Subcutaneous adipose tissue (tissue), 4 donors: ENCODE results near the gene ATP10D. TPM values are rescaled to one million over a fixed set of nuclear protein-coding genes. Genes with fewer than 3 reads are reported as not detected.

Experiments used
- CTCF ChIP-seq: fragments of 450-650 bp; IDR thresholded peaks from one replicate; pipeline ENCODE4 v1.5.1; 2016; ENCODE audit warnings: low read depth, mild to moderate bottlenecking, control low read depth, antibody characterized with exemption, moderate library complexity
- total RNA-seq, 4 donors: library from RNA; depleted of rRNA; stranded (reverse); fragments of >200 nt; gene quantifications; one replicate each; pipeline ENCODE4 v1.1.0, GENCODE V29; 2016

Gene ATP10D
- total RNA-seq, 4 donors from 2014 or later = 12.6 to 22.4 (median 15.4) TPM

GRCh38 chr4:47598896-47599295 lies 113.8 kb downstream of the ATP10D start:
- no peak for TF ChIP-seq CTCF

GRCh38 chr4:47606482-47606881 lies 121.4 kb downstream of the ATP10D start:
- no peak for TF ChIP-seq CTCF

- no peak for TF ChIP-seq CTCF
These were observed 127.3 kb downstream of the ATP10D start for GRCh38 chr4:47612116-47613023.

- no peak for TF ChIP-seq CTCF
These were observed 130.3 kb downstream of the ATP10D start for GRCh38 chr4:47615385-47615784.

- TF ChIP-seq CTCF = no peak
These were observed 132.5 kb downstream of the ATP10D start for GRCh38 chr4:47617607-47618006.

DNA sequence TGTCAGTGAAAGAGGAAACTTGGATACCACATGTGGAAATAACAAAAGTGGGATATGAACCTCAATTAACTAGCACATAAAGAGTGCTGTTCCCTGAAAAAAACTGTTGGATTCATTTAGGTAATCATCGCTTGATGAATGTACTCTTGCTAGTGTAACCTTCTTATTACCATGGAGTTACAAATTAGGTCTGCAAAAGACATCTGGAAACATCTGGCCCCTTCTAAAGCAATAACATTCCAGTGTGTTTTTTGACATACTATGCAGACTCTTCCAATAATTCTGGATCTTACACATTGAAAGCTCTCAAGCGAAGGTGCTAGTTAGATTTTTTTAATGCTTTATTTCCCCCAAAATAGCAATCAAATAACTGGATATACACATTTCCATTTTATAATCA lies 134.6 kb downstream of the ATP10D start:
- TF ChIP-seq CTCF = no peak

DNA sequence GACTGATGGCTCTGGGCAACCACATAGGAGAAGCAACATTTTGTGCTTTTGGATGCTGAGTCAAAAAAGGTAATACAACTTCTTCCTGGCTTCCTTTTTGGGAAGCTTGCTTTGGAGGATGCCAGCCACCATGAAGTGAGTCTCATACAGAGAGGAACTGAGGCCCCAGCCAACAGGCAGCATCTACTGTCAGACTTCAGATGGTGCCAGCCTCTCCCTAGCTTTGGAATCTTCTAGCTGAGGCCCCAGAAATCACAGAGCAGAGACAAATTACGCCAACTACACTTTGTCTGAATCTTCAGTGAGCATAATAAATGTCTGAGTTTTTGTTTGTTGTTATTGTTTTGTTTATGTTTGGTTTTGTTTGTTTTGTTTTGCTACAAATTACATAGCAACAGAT lies 136.1 kb downstream of the ATP10D start:
- no peak for TF ChIP-seq CTCF
